ENCODE measurements around the gene EPS8L2. TPM values are rescaled to one million over a fixed set of nuclear protein-coding genes. Genes with fewer than 3 reads are reported as not detected.

The EPS8L2 gene
- total RNA-seq, 1 experiment from 2014 or later: 92.8 TPM

- no peak for DNase-seq
- Histone ChIP-seq H3K4ac (ENCODE audit: low read depth, low read length) (no peak overlapping the region), H4K20me1 (ENCODE audit: control insufficient read depth, insufficient read depth, insufficient read length) (no peaks in the 10 kb centered on the region), H4K91ac (ENCODE audit: insufficient read length, low read depth, low read length) (no peak overlapping the region), H3K9ac (ENCODE audit: extremely low read depth, insufficient read length, low read length) (no peak overlapping the region), H4K5ac (ENCODE audit: insufficient read length, low read depth, low read length) (no peak overlapping the region), H2BK120ac (ENCODE audit: low read depth, low read length, poor library complexity, severe bottlenecking) (no peak overlapping the region), H3K56ac (ENCODE audit: insufficient read length, low read depth, low read length) (no peak overlapping the region), H3K79me2 (ENCODE audit: insufficient read depth, low read length) (peaks cover 2% of the 10 kb centered on the region; the same call in 1 of the 2 replicates), H2AFZ (ENCODE audit: low read length) (no peak overlapping the region), H3K9me3 (ENCODE audit: control insufficient read depth, low read depth, low read length) (no peaks in the 10 kb centered on the region), H3K27ac (ENCODE audit: insufficient read length, low read depth, low read length) (no peak overlapping the region), H3K4me2 (ENCODE audit: insufficient read depth, insufficient read length, low read length) (no peak overlapping the region), H2BK20ac (ENCODE audit: low read depth, low read length, poor library complexity, severe bottlenecking) (no peak overlapping the region), H3K79me1 (ENCODE audit: insufficient read depth, low read depth, low read length, poor library complexity, severe bottlenecking) (peaks cover 3% of the 10 kb centered on the region), H2BK5ac (ENCODE audit: insufficient read length, low read length) (no peak overlapping the region), H3T11ph (ENCODE audit: low read length) (no peak overlapping the region), H3K23ac (ENCODE audit: insufficient read length, low read depth, low read length) (no peak overlapping the region), H2BK15ac (ENCODE audit: low read depth, low read length) (no peak overlapping the region), H3K14ac (ENCODE audit: insufficient read depth, low read length) (no peak overlapping the region), H2BK12ac (ENCODE audit: insufficient read length, low read depth, low read length) (no peak overlapping the region), H3K23me2 (ENCODE audit: insufficient read length, low read depth, low read length, poor library complexity, severe bottlenecking) (no peaks in the 10 kb centered on the region), H3K18ac (ENCODE audit: insufficient read length, low read depth, low read length) (no peak overlapping the region), H4K8ac (replicated peaks; ENCODE audit: insufficient read length, low read depth, low read length) (no peak overlapping the region), H3K27me3 (ENCODE audit: insufficient read depth, low read length) (no peaks in the 10 kb centered on the region), H2AK5ac (ENCODE audit: insufficient read length, low read length) (no peak overlapping the region), H3K4me1 (ENCODE audit: insufficient read depth, low read length) (no peaks in the 10 kb centered on the region)
- TF ChIP-seq, protein P1, sequence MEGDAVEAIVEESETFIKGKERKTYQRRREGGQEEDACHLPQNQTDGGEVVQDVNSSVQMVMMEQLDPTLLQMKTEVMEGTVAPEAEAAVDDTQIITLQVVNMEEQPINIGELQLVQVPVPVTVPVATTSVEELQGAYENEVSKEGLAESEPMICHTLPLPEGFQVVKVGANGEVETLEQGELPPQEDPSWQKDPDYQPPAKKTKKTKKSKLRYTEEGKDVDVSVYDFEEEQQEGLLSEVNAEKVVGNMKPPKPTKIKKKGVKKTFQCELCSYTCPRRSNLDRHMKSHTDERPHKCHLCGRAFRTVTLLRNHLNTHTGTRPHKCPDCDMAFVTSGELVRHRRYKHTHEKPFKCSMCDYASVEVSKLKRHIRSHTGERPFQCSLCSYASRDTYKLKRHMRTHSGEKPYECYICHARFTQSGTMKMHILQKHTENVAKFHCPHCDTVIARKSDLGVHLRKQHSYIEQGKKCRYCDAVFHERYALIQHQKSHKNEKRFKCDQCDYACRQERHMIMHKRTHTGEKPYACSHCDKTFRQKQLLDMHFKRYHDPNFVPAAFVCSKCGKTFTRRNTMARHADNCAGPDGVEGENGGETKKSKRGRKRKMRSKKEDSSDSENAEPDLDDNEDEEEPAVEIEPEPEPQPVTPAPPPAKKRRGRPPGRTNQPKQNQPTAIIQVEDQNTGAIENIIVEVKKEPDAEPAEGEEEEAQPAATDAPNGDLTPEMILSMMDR (conservative IDR thresholded peaks at IDR 0.05): no peak
- H3K4me3 Mint-ChIP-seq: no peak overlapping the region; a peak in 1 of 5 replicates
- H3K9me3 Mint-ChIP-seq: no peaks in the 10 kb centered on the region
- no peak overlapping the region; a peak in 1 of 7 replicates for H3K27ac Mint-ChIP-seq
- no CpG with 5 or more reads among the region's 23 CpGs for WGBS (ENCODE audit: extremely low coverage, insufficient read length, low lambda C conversion rate)
- peaks cover 0 to 1% of the 10 kb centered on the region in 2 experiments; a peak in 2 of 4 replicates for H3K4me1 Mint-ChIP-seq
- H3K27me3 Mint-ChIP-seq (ENCODE audit: low read depth): no peaks in the 10 kb centered on the region
- peaks cover 6 to 36% (median 36%) of the 10 kb centered on the region in 3 experiments; a peak in 6 of 7 replicates for H3K36me3 Mint-ChIP-seq (ENCODE audit: insufficient read depth in 1 of 3, low read depth in 3 of 3)
Measured at GRCh38 chr11:769887-770641, 64.0 kb downstream of the EPS8L2 start.
